CD4-positive, alpha-beta memory T cell (primary cell): ENCODE results near the gene GRIK4. TPM values are rescaled to one million over a fixed set of nuclear protein-coding genes. Genes with fewer than 3 reads are reported as not detected.

Source experiments
- CTCF ChIA-PET: fragments of 350-600 bp; sonication (Branson Sonifier 250); formaldehyde crosslinking; loops from one replicate; lab custom pipeline; 2021; ENCODE audit warnings: inconsistent platforms; ENCODE audit not compliant: partially characterized antibody; lab: Charles Lee
- POLR2A ChIA-PET: fragments of 350-600 bp; sonication (Branson Sonifier 250); formaldehyde crosslinking; loops from one replicate; lab custom pipeline; 2021; ENCODE audit not compliant: partially characterized antibody; lab: Charles Lee
- DNase-seq, 5 donors: peaks; one replicate each; pipeline versions ENCODE4 v3.0.0 to v3.0.0-alpha.2; 2020 to 2022; ENCODE audit warnings: mixed read lengths in 1 of 5
- H3K27ac ChIP-seq: one replicate; pipeline ENCODE4 v1.7.0; 2013; ENCODE audit warnings: low read depth, low read length
- H3K27me3 ChIP-seq: 2 replicates; pipeline ENCODE4 v1.7.0; 2013; ENCODE audit warnings: mild to moderate bottlenecking, low read length, moderate library complexity; ENCODE audit not compliant: insufficient read depth
- H3K36me3 ChIP-seq: 2 replicates; pipeline ENCODE4 v1.7.0; 2013; ENCODE audit warnings: mild to moderate bottlenecking, low read length, moderate library complexity; ENCODE audit not compliant: insufficient read depth
- H3K4me1 ChIP-seq: 2 replicates; pipeline ENCODE4 v1.7.0; 2013; ENCODE audit warnings: mild to moderate bottlenecking, low read length, moderate library complexity; ENCODE audit not compliant: insufficient read depth
- H3K4me3 ChIP-seq, 2 donors: one replicate each; pipeline ENCODE4 v1.7.0; 2013; ENCODE audit warnings: low read length in 2 of 2, mild to moderate bottlenecking in 1 of 2
- H3K9me3 ChIP-seq, 2 donors: one replicate each; pipeline ENCODE4 v1.7.0; 2013; ENCODE audit warnings: low read length in 2 of 2, control low read depth in 1 of 2; ENCODE audit not compliant: control insufficient read depth in 1 of 2
- H3K27ac Mint-ChIP-seq, 7 donors: one replicate each; pipeline ENCODE4 v1.8.0; 2020 to 2021; ENCODE audit warnings: mixed read lengths in 7 of 7, mild to moderate bottlenecking in 6 of 7, inconsistent platforms in 3 of 7, moderate library complexity in 3 of 7
- H3K27me3 Mint-ChIP-seq, 2 donors: one replicate each; pipeline ENCODE4 v1.8.0; 2020 to 2021; ENCODE audit warnings: mixed read lengths in 2 of 2
- H3K36me3 Mint-ChIP-seq, 2 donors: one replicate each; pipeline ENCODE4 v1.8.0; 2020 to 2021; ENCODE audit warnings: mixed read lengths in 2 of 2, inconsistent platforms in 1 of 2, mild to moderate bottlenecking in 1 of 2
- H3K4me1 Mint-ChIP-seq, 4 donors: one replicate each; pipeline ENCODE4 v1.8.0; 2020 to 2021; ENCODE audit warnings: mixed read lengths in 4 of 4, mild to moderate bottlenecking in 1 of 4
- H3K4me3 Mint-ChIP-seq, 8 donors: one replicate each; pipeline ENCODE4 v1.8.0; 2020 to 2021; ENCODE audit warnings: mixed read lengths in 8 of 8, mild to moderate bottlenecking in 7 of 8, moderate library complexity in 6 of 8, inconsistent platforms in 3 of 8
- H3K9me3 Mint-ChIP-seq, 8 donors: one replicate each; pipeline ENCODE4 v1.8.0; 2020 to 2021; ENCODE audit warnings: mixed read lengths in 8 of 8, mild to moderate bottlenecking in 5 of 8, inconsistent platforms in 3 of 8, moderate library complexity in 1 of 8
- intact Hi-C: fragments of 100-400 bp; cut with micrococcal nuclease; formaldehyde crosslinking; loops from one replicate; pipeline ENCODE4 v1.15.1; 2023
- polyA plus RNA-seq, 2 donors: library from polyadenylated mRNA; unstranded; fragments of 300-500 nt; fragmentation: Illumina TruSeq; gene quantifications; one replicate each; pipeline ENCODE4 v1.2.3, GENCODE V29; 2021
- total RNA-seq, 2 experiments: library from RNA; stranded (reverse); gene quantifications; one replicate each; pipeline ENCODE4 v1.2.3, GENCODE V29; 2021

Gene GRIK4
- total and polyA plus RNA-seq, 4 experiments from 2014 or later, result 0.06 TPM; not detected in 3

DNA sequence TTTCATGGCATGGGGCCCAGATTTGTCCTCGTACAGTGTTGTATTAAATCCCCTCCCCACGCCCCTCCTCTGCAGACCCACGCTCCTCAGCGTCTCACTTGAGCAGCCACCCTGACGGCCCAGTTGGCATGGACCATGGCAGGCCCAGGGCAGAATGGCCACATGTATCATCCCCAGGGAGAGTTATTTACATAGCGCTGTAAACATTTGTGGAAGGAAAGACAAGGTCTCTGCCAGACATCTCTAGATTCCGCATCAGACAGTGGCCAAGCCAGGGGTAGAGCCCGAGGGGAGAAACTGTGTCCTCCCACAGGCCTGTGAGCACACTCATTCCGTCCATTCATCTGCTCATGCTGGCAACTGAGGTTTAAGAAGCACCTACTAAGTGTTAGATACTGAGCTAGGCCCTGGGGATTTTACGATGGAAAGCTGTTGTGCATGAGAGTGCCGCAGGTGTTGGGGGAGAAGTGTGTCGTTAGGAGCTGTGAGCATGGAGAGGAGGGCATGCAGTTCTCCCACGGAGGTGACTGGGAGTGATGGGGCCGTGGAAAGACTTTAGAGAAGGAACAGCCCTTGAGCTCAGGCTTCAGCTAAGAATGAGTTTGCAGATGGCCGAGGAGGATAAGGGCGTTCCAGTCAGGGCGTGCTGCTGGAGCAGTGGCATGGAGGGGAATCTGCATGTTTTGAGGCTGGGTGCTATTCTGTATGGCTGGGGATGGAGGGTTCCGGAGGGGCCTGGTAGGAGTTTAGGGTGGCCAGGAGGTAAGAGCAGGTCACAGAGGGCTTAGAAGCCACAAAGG lies 94.9 kb downstream of the GRIK4 start:
- DNase-seq, result no peak
- H3K4me1 ChIP-seq, result no peaks in the 10 kb centered on the region
- Mint-ChIP-seq H3K27me3 (peaks cover 6 to 9% of the 10 kb centered on the region in 2 donors), H3K36me3 (no peaks in the 10 kb centered on the region), H3K4me1 (no peaks in the 10 kb centered on the region), H3K4me3 (no peak overlapping the region), H3K27ac (no peak overlapping the region), H3K9me3 (no peaks in the 10 kb centered on the region)
- CTCF ChIA-PET, result no interaction called here
- H3K27ac ChIP-seq, result no peak overlapping the region
- no peak overlapping the region for H3K4me3 ChIP-seq
- intact Hi-C loops, result no loop called here
- H3K27me3 ChIP-seq, result no peaks in the 10 kb centered on the region
- H3K9me3 ChIP-seq, result no peaks in the 10 kb centered on the region
- POLR2A ChIA-PET, result no interaction called here
- no peaks in the 10 kb centered on the region for H3K36me3 ChIP-seq

DNA sequence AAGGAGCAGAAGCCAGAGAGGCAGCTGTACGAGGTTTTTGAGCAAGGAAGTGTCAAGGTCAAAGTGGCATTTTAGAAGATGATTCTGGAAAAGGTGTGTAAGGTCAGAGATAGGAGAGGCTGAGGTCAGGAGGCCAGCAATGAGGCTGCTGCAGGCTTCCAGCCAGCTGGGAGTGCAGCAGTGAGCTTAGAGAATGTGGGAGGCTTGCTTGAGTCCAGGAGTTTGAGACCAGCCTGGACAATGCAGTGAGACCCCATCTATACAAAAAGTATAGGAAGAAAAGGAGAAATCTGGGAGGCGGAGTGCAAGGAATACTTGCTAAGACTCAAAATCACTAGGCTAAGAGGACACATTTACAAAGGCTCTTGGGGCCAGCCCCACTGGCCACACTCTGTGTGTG lies 96.5 kb downstream of the GRIK4 start:
- H3K36me3 ChIP-seq, result no peaks in the 10 kb centered on the region
- no peaks in the 10 kb centered on the region for H3K4me1 ChIP-seq
- no peak overlapping the region for H3K4me3 Mint-ChIP-seq
- no peaks in the 10 kb centered on the region for H3K36me3 Mint-ChIP-seq
- H3K9me3 Mint-ChIP-seq, result no peaks in the 10 kb centered on the region
- peaks cover 8 to 15% of the 10 kb centered on the region in 2 donors for H3K27me3 Mint-ChIP-seq
- POLR2A ChIA-PET, result no interaction called here
- no peak overlapping the region for H3K27ac ChIP-seq
- intact Hi-C loops, result no loop called here
- DNase-seq, result no peak
- CTCF ChIA-PET, result no interaction called here
- H3K27me3 ChIP-seq, result no peaks in the 10 kb centered on the region
- H3K4me3 ChIP-seq, result no peak overlapping the region
- no peaks in the 10 kb centered on the region for H3K4me1 Mint-ChIP-seq
- no peaks in the 10 kb centered on the region for H3K9me3 ChIP-seq
- H3K27ac Mint-ChIP-seq, result no peak overlapping the region

DNA sequence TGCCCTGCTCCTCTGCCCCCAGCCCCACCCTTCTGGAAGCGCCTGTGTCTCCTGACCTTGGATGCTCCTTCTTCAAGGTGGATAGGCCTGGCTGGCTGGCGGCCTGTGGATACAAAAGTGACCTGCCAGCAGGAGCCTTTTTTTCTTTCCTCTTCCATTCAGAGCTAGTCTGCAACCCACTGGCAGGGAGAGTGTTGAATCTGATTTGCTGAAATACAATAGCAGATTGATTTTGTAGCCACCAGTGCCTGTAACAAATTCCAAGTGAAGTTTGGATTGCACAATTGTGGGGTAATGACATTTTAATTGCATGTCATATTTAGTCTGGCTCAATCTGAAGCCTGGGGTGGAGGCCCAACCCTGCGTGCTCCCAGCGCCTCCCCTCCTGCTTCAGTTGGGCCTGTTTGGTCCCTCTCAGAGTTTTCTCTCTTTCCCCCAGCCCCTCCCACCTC lies 97.2 kb downstream of the GRIK4 start:
- H3K27ac Mint-ChIP-seq, result no peak overlapping the region
- H3K9me3 Mint-ChIP-seq, result no peaks in the 10 kb centered on the region
- Histone ChIP-seq H3K27me3 (no peaks in the 10 kb centered on the region), H3K4me1 (no peaks in the 10 kb centered on the region), H3K4me3 (no peak overlapping the region), H3K36me3 (no peaks in the 10 kb centered on the region), H3K9me3 (no peaks in the 10 kb centered on the region), H3K27ac (no peak overlapping the region)
- intact Hi-C loops, result no loop called here
- ChIA-PET POLR2A (no interaction called here), CTCF (no interaction called here)
- peaks cover 9 to 15% of the 10 kb centered on the region in 2 donors for H3K27me3 Mint-ChIP-seq
- DNase-seq, result no peak
- no peak overlapping the region for H3K4me3 Mint-ChIP-seq
- H3K4me1 Mint-ChIP-seq, result no peaks in the 10 kb centered on the region
- no peaks in the 10 kb centered on the region for H3K36me3 Mint-ChIP-seq

DNA sequence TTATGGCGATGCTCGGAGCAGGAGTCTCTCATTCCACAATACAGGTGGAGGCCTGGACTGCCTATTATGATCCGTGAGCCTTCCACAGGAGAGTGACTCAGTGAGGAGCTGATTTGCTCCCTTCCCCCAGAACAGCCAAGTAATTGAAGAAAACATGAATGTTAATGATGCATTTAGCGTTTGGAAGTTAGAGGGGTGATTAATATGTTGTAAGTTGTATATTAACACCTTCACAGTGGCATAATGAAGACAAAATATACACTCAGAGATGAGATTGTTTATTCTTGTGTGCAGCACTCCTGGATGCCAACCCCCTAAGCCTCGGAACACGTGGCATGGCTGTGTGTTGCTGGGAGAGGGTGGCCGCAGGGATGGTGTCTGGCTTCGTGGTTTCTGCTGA lies 98.6 kb downstream of the GRIK4 start:
- no peak overlapping the region for H3K27ac Mint-ChIP-seq
- peaks cover 14 to 19% of the 10 kb centered on the region in 2 donors for H3K27me3 Mint-ChIP-seq
- ChIA-PET POLR2A (no interaction called here), CTCF (no interaction called here)
- no peaks in the 10 kb centered on the region for H3K36me3 Mint-ChIP-seq
- H3K4me1 Mint-ChIP-seq, result no peaks in the 10 kb centered on the region
- Histone ChIP-seq H3K36me3 (no peaks in the 10 kb centered on the region), H3K4me1 (no peaks in the 10 kb centered on the region), H3K27ac (no peak overlapping the region), H3K4me3 (no peak overlapping the region), H3K9me3 (no peaks in the 10 kb centered on the region), H3K27me3 (no peaks in the 10 kb centered on the region)
- H3K4me3 Mint-ChIP-seq, result no peak overlapping the region
- no peaks in the 10 kb centered on the region for H3K9me3 Mint-ChIP-seq
- intact Hi-C loops, result no loop called here
- DNase-seq, result no peak

DNA sequence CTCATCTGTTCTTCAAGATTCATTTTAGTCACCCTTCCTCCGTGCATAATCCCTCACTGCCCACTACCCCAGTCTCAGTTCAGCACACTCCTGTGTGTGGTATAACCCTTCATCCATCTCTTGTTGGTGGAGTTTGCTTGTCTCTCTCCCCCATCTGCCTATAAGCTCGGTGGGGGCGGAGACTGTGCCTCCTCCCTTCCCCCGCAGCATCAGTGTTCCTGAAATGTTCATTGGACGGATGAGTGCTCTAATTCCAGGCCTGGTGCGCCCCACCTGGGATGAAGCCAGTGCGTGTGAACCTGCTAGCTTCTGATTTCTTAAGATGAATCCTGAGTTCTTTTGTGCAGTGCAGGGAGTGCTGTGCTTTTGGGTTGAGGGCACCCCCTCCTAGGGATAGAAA lies 100.0 kb downstream of the GRIK4 start:
- DNase-seq, result no peak
- Mint-ChIP-seq H3K27ac (no peak overlapping the region), H3K4me1 (no peaks in the 10 kb centered on the region), H3K4me3 (no peak overlapping the region), H3K9me3 (peaks cover 0 to 7% (median 0%) of the 10 kb centered on the region in 8 donors), H3K27me3 (peaks cover 15 to 21% of the 10 kb centered on the region in 2 donors), H3K36me3 (no peaks in the 10 kb centered on the region)
- no peaks in the 10 kb centered on the region for H3K27me3 ChIP-seq
- intact Hi-C loops, result no loop called here
- H3K27ac ChIP-seq, result no peak overlapping the region
- H3K4me3 ChIP-seq, result no peak overlapping the region
- no peaks in the 10 kb centered on the region for H3K36me3 ChIP-seq
- POLR2A ChIA-PET, result no interaction called here
- no peaks in the 10 kb centered on the region for H3K4me1 ChIP-seq
- CTCF ChIA-PET, result no interaction called here
- H3K9me3 ChIP-seq, result no peaks in the 10 kb centered on the region

- H3K4me1 Mint-ChIP-seq, result no peaks in the 10 kb centered on the region
- peaks cover 0 to 11% (median 3%) of the 10 kb centered on the region in 8 donors for H3K9me3 Mint-ChIP-seq
- Histone ChIP-seq H3K4me1 (no peaks in the 10 kb centered on the region), H3K27ac (no peak overlapping the region), H3K9me3 (no peaks in the 10 kb centered on the region), H3K27me3 (no peaks in the 10 kb centered on the region), H3K36me3 (no peaks in the 10 kb centered on the region), H3K4me3 (no peak overlapping the region)
- peaks cover 12 to 21% of the 10 kb centered on the region in 2 donors for H3K27me3 Mint-ChIP-seq
- no peak overlapping the region for H3K27ac Mint-ChIP-seq
- ChIA-PET CTCF (no interaction called here), POLR2A (no interaction called here)
- DNase-seq, result no peak
- intact Hi-C loops, result no loop called here
- H3K36me3 Mint-ChIP-seq, result no peaks in the 10 kb centered on the region
- H3K4me3 Mint-ChIP-seq, result no peak overlapping the region
These were observed 101.1 kb downstream of the GRIK4 start for GRCh38 chr11:120612513-120613263.

- peaks cover 9 to 21% of the 10 kb centered on the region in 2 donors for H3K27me3 Mint-ChIP-seq
- no peak overlapping the region for H3K27ac ChIP-seq
- POLR2A ChIA-PET, result no interaction called here
These were observed 102.0 kb downstream of the GRIK4 start for GRCh38 chr11:120613264-120614226.

More at GRCh38 chr11:120613264-120614226, 102.0 kb downstream of the GRIK4 start:
- Mint-ChIP-seq H3K4me3 (no peak overlapping the region), H3K9me3 (peaks cover 0 to 19% (median 12%) of the 10 kb centered on the region in 8 donors), H3K4me1 (no peaks in the 10 kb centered on the region), H3K36me3 (no peaks in the 10 kb centered on the region), H3K27ac (no peak overlapping the region)
- intact Hi-C loops, result no loop called here
- no peaks in the 10 kb centered on the region for H3K27me3 ChIP-seq
- H3K9me3 ChIP-seq, result peaks cover 0 to 4% of the 10 kb centered on the region in 2 donors
- H3K4me1 ChIP-seq, result no peaks in the 10 kb centered on the region
- CTCF ChIA-PET, result no interaction called here
- no peak for DNase-seq
- H3K36me3 ChIP-seq, result no peaks in the 10 kb centered on the region
- H3K4me3 ChIP-seq, result no peak overlapping the region
